ENCODE measurements around the gene EXOC6B.
"Not testable (repeated sequence)": the region's sequence is repeated elsewhere in the genome, so short reads cannot be mapped to it uniquely, and the experiment has no call there.

Gene EXOC6B

GRCh38 chr2:72602711-72603110 lies 223.1 kb downstream of the EXOC6B start:
- DNase-seq = no peak

- no peak for DNase-seq
These were observed 223.7 kb downstream of the EXOC6B start for GRCh38 chr2:72602095-72602494.

- DNase-seq = not testable (repeated sequence)
These were observed 242.0 kb downstream of the EXOC6B start for GRCh38 chr2:72583836-72584235.

DNA sequence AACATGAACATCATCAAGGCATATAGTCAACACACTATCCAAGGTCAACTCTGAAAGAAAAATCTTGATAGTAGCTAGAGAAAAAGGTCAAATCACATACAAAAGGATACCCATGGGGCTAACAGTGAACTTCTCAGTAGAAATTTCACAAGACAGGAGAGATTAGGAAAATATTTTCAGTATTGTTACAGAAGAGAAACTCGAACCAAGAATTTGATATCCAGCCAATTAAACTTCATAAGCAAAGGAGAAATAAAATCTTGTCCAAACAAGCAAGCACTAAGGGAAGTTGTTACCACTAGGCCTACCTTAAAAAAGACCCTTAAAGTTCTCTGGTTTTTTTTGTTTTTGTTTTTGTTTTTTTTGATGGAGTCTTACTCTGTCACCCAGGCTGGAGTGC lies 242.5 kb downstream of the EXOC6B start:
- DNase-seq = no peak

- DNase-seq = no peak
These were observed 244.2 kb downstream of the EXOC6B start for GRCh38 chr2:72581560-72582181.

DNA sequence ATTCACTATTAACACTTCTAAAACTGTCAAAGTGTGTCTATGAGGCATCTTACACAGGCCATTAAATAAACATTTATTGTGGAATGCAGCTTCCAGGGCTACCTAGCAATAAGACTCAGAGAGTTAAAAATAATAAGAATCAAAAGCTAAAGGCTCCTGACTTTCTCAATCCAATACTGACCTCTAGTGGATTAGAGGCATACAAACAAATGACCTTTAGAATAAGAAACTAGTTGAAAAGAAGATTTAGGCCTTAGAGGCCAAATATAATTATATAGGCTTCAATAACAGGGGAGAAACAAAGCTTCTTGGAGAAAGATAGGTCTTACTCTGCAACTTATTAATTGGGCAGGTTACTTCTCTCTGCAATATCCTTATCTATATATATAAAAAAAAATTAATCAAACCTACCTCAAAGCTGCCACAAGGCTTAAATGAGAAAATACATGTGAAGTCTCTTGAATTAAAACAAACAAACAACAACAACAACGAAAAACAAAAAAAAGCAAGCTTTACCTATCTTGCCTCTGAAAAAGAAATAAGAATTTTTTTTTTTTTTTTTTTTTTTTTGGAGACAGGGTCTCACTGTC lies 246.1 kb downstream of the EXOC6B start:
- peak; percentile 68 for DNase-seq

DNA sequence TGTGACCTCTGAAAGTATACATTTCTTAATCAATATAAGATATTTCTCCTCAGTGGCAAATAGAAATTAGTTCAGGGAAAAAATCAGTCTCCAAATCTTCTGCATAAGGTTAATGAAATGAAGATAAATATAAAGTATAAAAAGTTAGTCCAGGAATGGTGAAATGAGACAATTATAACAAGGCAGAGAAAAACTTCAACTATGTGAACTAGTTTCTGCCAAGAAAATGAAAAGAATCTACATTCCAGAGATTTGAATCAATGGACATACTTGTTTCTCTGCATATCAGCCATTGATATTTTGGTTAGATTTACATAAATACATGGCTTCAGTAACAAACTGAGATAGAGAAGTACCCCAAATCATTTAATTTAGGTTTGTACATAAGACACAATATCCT lies 249.0 kb downstream of the EXOC6B start:
- no peak for DNase-seq

DNA sequence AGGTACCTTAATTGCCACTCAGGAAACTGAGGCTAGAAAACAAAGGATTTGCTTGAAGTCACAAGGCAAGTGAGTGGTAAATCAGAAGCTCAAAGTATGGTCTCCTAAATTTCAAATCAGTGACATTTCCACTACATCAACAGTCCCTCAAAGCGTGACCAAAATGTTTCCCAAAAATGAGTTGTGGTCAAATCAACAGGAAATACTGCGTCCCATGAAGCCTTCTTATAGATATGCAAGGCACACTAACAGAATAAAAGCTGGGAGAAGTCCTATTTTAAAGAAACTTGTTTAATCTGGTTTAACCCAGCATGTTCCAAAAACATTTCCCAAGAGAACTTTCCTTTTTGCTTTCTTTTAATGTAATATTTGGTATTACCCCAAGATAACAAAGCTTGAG lies 249.4 kb downstream of the EXOC6B start:
- DNase-seq = no peak

GRCh38 chr2:72574886-72575285 lies 250.9 kb downstream of the EXOC6B start:
- DNase-seq = no peak

DNA sequence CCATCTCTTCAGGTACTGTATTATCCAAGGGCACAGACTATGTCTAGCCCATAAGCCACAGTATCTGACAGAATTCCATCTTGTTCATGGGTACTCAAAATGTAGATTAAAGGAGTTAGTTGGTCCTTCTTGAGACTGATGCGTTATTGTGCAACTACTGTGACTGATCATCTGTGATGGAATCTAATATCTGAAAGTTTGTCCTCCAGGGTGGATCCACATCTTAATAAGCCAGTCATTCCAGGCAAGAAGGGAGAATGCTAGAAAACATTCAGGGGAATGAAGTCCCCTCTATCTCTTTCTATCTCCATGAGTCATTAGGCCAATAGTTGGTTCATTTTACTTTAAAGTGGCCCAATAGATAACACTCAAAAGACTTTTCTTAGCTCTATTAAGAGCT lies 252.6 kb downstream of the EXOC6B start:
- no peak for DNase-seq

DNA sequence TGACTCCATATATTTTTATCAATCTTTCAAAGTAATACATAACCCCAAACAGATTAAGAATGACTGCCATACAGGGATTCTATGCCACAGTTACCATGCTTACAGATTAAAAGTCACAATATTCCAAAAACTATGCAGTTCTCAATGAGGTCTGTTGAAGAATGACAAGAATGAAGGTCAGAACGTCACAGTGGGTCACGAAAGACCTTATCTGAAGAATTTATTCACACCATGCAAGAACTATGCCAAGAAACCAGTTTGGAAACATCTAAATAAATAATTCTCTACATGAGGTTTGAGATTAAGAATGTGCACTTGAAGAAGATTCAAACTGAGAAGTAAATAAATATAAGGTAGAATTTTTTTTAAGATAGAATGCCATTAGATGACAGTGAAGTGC lies 253.3 kb downstream of the EXOC6B start:
- DNase-seq = peak; percentile 23

GRCh38 chr2:72570413-72570812 lies 255.4 kb downstream of the EXOC6B start:
- peak; percentile 12 for DNase-seq

DNA sequence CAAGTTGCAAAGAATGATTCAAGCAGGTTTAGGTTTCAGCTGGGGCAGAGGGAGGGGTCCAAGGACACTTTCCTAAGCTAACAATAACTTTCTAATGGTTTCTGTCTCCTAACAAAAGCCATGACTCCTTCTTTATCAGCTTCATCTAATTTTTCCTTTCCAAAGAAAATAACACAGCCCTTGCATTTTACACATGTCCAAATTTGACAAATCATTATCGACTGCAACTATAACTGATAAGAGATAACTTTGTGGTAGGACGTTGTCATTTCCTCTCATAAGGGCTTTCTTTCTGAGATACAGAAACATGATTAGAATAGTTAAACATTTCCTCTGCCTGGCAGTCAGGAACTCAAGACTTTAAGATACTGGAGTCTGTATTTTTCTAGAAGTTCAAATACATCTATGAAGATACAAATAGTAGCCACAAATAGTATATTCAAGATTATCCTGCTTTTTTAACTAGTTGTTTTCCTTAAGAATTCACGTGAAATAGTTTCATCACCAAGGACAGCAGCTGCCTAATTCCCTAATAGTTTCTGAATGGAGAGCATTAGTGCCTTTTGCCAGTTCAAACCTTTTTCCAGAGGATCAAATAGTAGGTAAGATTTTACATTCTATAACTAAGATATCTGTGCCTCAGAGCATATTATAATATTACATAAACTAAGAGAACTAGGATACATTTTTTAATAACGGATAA lies 263.2 kb downstream of the EXOC6B start:
- DNase-seq = peak; percentile 7

DNA sequence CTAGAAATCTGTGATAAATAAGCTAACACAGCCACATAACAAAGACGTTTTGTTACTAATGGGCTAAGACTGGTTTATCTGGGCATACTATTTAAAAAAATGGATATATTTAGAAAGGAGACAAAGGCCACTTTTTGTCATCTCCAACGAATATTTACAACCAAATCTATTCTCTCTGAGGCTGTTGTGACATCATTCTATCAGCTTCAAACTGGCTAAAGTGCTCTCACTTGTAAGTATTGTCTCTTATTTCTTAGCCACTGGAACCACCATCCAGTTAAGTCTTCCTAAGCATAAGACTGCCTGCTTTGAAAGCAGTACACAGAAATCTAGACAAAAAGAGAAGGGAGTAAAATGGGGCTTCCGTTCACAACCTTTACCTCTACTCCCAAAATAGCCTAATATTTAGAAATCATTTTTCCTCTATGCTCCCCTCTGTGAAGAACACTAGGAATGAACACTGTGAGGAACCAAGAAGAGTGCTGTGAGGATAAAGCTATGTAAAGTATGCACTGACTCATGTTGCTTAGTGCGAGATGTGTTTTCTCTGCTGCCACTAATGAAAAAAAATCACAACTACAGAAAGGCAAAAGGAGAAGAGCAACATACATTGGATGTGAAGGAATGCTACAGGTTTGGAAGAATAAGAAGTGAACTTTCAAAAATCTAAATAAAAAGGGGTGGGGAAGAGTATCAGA lies 264.1 kb downstream of the EXOC6B start:
- peak; percentile 83 for DNase-seq

DNA sequence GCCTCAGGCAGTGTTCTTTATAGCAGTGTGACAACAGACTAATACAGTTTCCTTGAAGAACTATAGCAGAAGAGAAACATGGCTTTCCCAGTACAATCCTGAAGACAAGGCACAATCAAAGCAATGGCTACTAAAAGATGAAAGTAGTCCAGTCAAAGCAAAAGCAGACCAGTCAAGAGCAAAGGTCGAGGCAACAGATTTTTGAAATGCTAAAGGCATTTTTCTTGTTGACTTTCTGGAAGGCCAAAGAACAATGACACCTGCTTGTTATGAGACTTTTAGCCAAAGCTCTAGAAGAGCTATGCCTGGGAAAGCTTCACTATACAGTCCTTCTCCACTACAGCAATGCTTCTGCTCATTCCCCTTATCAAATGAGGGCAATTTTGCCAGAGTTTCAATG lies 269.9 kb downstream of the EXOC6B start:
- DNase-seq = no peak

DNA sequence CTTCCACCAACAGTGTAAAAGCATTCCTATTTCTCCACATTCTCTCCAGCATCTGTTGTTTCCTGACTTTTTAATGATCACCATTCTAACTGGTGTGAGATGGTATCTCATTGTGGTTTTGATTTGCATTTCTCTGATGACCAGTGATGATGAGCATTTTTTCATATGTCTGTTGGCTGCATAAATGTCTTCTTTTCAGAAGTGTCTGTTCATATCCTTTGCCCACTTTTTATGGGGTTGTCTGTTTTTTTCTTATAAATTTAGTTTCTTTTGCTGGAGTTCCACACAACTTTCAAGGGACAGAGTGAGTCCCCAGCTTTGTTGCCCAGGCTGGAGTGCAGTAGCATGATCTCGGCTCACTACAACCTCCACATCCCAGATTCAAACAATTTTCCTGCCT lies 270.5 kb downstream of the EXOC6B start:
- not testable (repeated sequence) for DNase-seq

DNA sequence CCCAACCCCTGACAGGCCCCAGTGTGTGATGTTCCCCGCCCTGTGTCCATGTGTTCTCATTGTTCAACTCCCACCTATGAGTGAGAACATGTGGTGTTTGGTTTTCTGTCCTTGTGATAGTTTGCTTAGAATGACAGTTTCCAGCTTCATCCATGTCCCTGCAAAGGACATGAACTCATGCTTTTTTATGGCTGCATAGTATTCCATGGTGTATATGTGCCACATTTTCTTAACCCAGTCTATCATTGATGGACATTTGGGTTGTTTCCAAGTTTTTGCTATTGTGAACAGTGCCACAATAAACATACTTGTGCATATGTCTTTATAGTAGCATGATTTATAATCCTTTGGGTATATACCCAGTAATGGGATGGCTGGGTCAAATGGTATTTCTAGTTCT lies 270.9 kb downstream of the EXOC6B start:
- DNase-seq = not testable (repeated sequence)

DNA sequence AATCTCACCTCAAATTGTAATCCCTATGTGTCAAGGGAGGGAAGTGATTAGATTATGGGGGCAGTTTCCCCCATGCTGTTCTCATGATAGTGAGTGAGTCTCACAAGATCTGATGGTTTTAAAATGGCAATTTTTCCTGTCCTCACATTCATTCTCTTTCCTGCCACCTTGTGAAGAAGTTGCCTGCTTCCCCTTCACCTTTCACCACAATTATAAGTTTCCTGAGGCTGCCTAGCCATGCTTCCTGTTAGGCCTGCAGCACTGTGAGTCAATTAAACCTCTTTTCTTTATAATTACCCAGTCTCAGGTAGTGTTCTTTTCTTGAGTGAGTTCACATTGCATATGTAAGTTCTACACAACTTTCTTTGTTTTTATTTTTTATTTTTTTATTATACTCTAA lies 271.5 kb downstream of the EXOC6B start:
- no peak for DNase-seq

GRCh38 chr2:72548081-72548764 lies 277.6 kb downstream of the EXOC6B start:
- DNase-seq = no peak

DNA sequence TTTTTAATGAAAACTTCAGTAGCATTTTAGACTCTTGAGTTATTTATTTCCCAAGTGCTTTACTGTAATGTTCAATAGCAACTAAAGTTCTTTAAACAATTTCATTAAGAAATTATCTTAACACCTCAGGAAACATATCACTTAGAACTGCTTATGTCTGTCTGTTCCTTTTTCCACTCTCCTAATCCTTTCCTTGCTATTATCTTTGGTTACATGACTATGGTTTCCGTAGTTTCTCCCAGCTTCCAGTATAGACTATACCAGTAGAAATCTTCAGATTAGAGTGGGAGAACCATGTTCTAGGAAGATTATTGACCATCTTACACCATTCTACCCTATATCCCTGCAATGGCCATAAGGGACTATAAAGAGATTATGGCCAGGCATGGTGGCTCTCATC lies 280.0 kb downstream of the EXOC6B start:
- no peak for DNase-seq

DNA sequence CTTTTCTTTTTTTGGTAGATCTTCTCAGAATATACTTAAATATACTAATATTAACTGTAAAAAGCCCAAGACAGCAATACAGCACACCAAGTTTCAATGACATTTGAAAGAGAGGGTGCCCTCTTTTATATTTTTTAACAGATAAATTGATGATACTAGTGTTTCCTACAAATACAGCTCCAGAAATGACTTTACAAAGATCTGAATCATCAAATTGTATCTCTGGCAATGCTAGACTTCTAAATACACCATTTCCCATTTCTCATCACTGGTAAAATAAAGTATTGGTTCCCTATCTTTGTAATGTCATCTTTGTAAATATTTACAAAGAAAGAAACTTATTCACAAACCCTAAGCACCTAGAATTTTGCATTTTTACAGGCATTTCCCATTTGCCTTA lies 281.3 kb downstream of the EXOC6B start:
- no peak for DNase-seq

- no peak for DNase-seq
These were observed 282.2 kb downstream of the EXOC6B start for GRCh38 chr2:72543497-72544216.
